ENCODE results near the gene TBX4. TPM values are rescaled to one million over a fixed set of nuclear protein-coding genes. Genes with fewer than 3 reads are reported as not detected.

TBX4 gene
- total and polyA plus RNA-seq, 2 of the 13 experiments (the other 11 are each of a cell fraction or from before 2014, with no cell fraction given), result 0.11 to 1.1 TPM

DNA sequence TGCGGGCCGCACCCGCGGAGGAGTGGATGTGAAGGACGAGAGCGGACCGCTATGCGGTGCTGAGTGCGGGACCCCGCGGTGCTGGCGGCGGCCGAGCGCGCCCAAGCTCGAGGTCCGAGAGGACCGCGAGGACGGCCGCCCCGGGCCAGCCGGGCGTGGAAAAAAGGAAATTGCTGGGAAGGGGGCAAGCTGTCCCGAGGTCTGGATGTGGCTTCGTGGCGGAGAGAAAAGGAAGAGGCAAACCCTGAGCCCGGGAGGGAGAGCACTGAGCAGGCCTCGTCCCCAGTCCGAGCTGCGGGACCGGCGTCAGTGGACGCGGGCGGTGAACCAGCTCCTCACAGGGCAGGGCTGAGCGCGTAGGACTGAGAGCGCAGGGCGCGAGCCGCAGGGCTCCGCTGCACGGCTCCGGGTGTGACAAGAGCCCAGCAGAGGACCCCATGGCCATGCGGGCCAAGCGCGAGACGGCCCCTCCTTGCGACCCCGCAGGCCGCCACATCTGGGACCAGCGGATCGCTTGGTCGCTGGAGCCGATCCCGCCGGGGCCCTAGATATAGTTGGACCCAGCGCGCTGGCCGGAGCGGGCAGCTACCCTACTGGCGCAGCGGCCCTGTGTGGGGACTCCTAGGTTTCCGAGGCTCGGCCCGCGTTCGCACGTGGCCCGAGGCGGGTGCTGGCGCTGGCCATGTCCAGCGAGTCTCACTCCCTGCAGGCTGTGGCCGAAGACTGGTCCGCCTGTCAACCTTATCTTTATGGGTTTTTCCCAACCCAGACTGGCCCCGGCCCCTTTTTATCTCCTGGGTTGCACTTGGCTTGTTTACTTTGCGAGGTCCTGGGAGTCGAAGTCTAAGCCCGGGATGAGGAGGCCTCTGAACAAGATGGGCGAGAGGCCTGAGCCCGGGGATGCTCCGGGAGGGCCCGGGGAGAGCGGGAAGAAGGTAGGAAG, 2.4 kb downstream of the TBX4 start (continued):
- TF ChIP-seq ZNF20 (CRISPR knock-in tag; IDR thresholded peaks at IDR 0.05), result no peak
- no peak for TF ChIP-seq ZNF720 (CRISPR knock-in tag; IDR thresholded peaks at IDR 0.05)
- TF ChIP-seq DBP (CRISPR knock-in tag; IDR thresholded peaks at IDR 0.05; ENCODE audit: not compliant biosample characterization), result no peak
- no peak for TF ChIP-seq ZNF670 (CRISPR knock-in tag; IDR thresholded peaks at IDR 0.05; ENCODE audit: borderline replicate concordance)
- TF ChIP-seq TGIF2 (CRISPR knock-in tag; IDR thresholded peaks at IDR 0.05), result peak; percentile 47; the same call in 1 of the 2 replicates
- no peak for TF ChIP-seq ZBTB49 (CRISPR knock-in tag; IDR thresholded peaks at IDR 0.05; ENCODE audit: borderline replicate concordance)
- TF ChIP-seq RORA (CRISPR knock-in tag; IDR thresholded peaks at IDR 0.05), result no peak
- TF ChIP-seq, protein P1, sequence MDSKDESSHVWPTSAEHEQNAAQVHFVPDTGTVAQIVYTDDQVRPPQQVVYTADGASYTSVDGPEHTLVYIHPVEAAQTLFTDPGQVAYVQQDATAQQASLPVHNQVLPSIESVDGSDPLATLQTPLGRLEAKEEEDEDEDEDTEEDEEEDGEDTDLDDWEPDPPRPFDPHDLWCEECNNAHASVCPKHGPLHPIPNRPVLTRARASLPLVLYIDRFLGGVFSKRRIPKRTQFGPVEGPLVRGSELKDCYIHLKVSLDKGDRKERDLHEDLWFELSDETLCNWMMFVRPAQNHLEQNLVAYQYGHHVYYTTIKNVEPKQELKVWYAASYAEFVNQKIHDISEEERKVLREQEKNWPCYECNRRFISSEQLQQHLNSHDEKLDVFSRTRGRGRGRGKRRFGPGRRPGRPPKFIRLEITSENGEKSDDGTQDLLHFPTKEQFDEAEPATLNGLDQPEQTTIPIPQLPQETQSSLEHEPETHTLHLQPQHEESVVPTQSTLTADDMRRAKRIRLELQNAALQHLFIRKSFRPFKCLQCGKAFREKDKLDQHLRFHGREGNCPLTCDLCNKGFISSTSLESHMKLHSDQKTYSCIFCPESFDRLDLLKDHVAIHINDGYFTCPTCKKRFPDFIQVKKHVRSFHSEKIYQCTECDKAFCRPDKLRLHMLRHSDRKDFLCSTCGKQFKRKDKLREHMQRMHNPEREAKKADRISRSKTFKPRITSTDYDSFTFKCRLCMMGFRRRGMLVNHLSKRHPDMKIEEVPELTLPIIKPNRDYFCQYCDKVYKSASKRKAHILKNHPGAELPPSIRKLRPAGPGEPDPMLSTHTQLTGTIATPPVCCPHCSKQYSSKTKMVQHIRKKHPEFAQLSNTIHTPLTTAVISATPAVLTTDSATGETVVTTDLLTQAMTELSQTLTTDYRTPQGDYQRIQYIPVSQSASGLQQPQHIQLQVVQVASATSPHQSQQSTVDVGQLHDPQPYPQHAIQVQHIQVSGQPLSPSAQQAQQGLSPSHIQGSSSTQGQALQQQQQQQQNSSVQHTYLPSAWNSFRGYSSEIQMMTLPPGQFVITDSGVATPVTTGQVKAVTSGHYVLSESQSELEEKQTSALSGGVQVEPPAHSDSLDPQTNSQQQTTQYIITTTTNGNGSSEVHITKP (CRISPR knock-in tag; IDR thresholded peaks at IDR 0.05; ENCODE audit: low read depth), result no peak; the same call in 1 of the 2 replicates
- TF ChIP-seq CEBPG (CRISPR knock-in tag; IDR thresholded peaks at IDR 0.05), result peak; percentile 50
- no peak; the same call in 1 of the 2 replicates for TF ChIP-seq ARNT2 (CRISPR knock-in tag; IDR thresholded peaks at IDR 0.05; ENCODE audit: low read depth)
- no peak for TF ChIP-seq ZNF12 (CRISPR knock-in tag; IDR thresholded peaks at IDR 0.05)
- peak; percentile 84 for TF ChIP-seq MED13 (CRISPR knock-in tag; IDR thresholded peaks at IDR 0.05)
- TF ChIP-seq, protein P2, sequence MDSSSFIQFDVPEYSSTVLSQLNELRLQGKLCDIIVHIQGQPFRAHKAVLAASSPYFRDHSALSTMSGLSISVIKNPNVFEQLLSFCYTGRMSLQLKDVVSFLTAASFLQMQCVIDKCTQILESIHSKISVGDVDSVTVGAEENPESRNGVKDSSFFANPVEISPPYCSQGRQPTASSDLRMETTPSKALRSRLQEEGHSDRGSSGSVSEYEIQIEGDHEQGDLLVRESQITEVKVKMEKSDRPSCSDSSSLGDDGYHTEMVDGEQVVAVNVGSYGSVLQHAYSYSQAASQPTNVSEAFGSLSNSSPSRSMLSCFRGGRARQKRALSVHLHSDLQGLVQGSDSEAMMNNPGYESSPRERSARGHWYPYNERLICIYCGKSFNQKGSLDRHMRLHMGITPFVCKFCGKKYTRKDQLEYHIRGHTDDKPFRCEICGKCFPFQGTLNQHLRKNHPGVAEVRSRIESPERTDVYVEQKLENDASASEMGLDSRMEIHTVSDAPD (CRISPR knock-in tag; IDR thresholded peaks at IDR 0.05), result peak; percentile 90
- TF ChIP-seq ZNF547 (CRISPR knock-in tag; IDR thresholded peaks at IDR 0.05), result no peak
- no peak for TF ChIP-seq ZNF337 (CRISPR knock-in tag; IDR thresholded peaks at IDR 0.05; ENCODE audit: borderline replicate concordance, low read depth)
- no peak for TF ChIP-seq SUZ12 (IDR thresholded peaks at IDR 0.05; ENCODE audit: low read depth, low read length)
- TF ChIP-seq ZKSCAN8 (CRISPR knock-in tag; IDR thresholded peaks at IDR 0.05; ENCODE audit: borderline replicate concordance), result no peak
- TF ChIP-seq, protein P3, sequence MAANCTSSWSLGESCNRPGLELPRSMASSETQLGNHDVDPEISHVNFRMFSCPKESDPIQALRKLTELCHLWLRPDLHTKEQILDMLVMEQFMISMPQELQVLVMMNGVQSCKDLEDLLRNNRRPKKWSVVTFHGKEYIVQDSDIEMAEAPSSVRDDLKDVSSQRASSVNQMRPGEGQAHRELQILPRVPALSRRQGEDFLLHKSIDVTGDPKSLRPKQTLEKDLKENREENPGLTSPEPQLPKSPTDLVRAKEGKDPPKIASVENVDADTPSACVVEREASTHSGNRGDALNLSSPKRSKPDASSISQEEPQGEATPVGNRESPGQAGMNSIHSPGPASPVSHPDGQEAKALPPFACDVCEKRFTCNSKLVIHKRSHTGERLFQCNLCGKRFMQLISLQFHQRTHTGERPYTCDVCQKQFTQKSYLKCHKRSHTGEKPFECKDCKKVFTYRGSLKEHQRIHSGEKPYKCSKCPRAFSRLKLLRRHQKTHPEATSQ (CRISPR knock-in tag; IDR thresholded peaks at IDR 0.05; ENCODE audit: borderline replicate concordance), result peak; percentile 83; the same call in 1 of the 2 replicates
- TF ChIP-seq SPEN (CRISPR knock-in tag; IDR thresholded peaks at IDR 0.05; ENCODE audit: low read depth), result 0 out of 2 replicates have a peak, but pooled peaks have one; percentile 20

Measured in HepG2 (cell line).